GM12878 (cell line): ENCODE measurements around the gene SEMA3D. TPM values are rescaled to one million over a fixed set of nuclear protein-coding genes. Genes with fewer than 3 reads are reported as not detected.

Experiments
- ATAC-seq: fragments of 200-7000 bp; cut with Tn5 transposase; 3 replicates; pipeline ENCODE4 v1.9.1; 2020; ENCODE audit warnings: mild to moderate bottlenecking, moderate library complexity
- BruUV-seq: library from RNA; stranded (reverse); fragments of 400-500 nt; replicated peaks from 2 replicates; lab custom pipeline; 2021; lab: Mats Ljungman, UMichigan
- CTCF ChIA-PET: fragments of 300-600 bp; sonication (Branson Sonifier 250); formaldehyde crosslinking; extraction: SDS; loops from one replicate; lab custom pipeline; 2021; ENCODE audit warnings: inconsistent platforms; lab: Yijun Ruan, JAX
- POLR2A ChIA-PET: fragments of 350-600 bp; formaldehyde crosslinking; extraction: SDS; loops from one replicate; lab custom pipeline; 2021; ENCODE audit warnings: inconsistent platforms; lab: Charles Lee
- RAD21 ChIA-PET: fragments of 300-600 bp; sonication (Branson Sonifier 250); formaldehyde crosslinking; loops from one replicate; lab custom pipeline; 2023; ENCODE audit warnings: antibody characterized with exemption; ENCODE audit not compliant: unreplicated experiment; lab: Charles Lee
- SMC1A ChIA-PET: fragments of 300-600 bp; sonication (Branson Sonifier 250); formaldehyde crosslinking; loops from one replicate; lab custom pipeline; 2023; ENCODE audit not compliant: unreplicated experiment, uncharacterized antibody; lab: Charles Lee
- DNase-seq: peaks from one replicate; pipeline ENCODE4 v3.0.0-alpha.2; 2011; ENCODE audit warnings: low read depth, low spot score
- FAIRE-seq: peaks from 3 replicates; lab custom pipeline; 2011; peaks lifted over from hg19 to GRCh38; lab: Jason Lieb, UNC
- H2AFZ ChIP-seq: 2 replicates; pipeline ENCODE4 v1.6.0; 2011; ENCODE audit warnings: low read depth, low read length, control low read depth; ENCODE audit not compliant: control insufficient read depth
- H3K27ac ChIP-seq: 2 replicates; pipeline ENCODE4 v1.5.1; 2011; ENCODE audit warnings: control low read depth; ENCODE audit not compliant: control insufficient read depth, insufficient read depth
- H3K27me3 ChIP-seq, 2 experiments: replicated peaks in 1 of 2; 2 replicates each; pipeline versions ENCODE4 v1.6.0 to v1.6.1; 2011; ENCODE audit warnings: low read length in 1 of 2; ENCODE audit not compliant: control insufficient read depth in 2 of 2, insufficient read depth in 2 of 2
- H3K36me3 ChIP-seq, 2 experiments: 2 replicates each; pipeline ENCODE4 v1.5.1; 2011; ENCODE audit warnings: low read length in 1 of 2; ENCODE audit not compliant: control insufficient read depth in 2 of 2, insufficient read depth in 2 of 2
- H3K4me1 ChIP-seq: 2 replicates; pipeline ENCODE4 v1.6.1; 2011; ENCODE audit warnings: mild to moderate bottlenecking, low read length, moderate library complexity, mixed read lengths; ENCODE audit not compliant: control insufficient read depth, insufficient read depth
- H3K4me2 ChIP-seq: 2 replicates; pipeline ENCODE4 v1.6.0; 2011; ENCODE audit warnings: control low read depth; ENCODE audit not compliant: control insufficient read depth, insufficient read depth
- H3K4me3 ChIP-seq: fragments of 200-600 bp; sonication (generic); 2 replicates; pipeline ENCODE4 v1.5.1; 2016
- H3K79me2 ChIP-seq: 2 replicates; pipeline ENCODE4 v1.6.0; 2011; ENCODE audit warnings: low read length; ENCODE audit not compliant: control insufficient read depth, insufficient read depth
- H3K9ac ChIP-seq: 2 replicates; pipeline ENCODE4 v1.8.0; 2011; ENCODE audit warnings: low read length, control low read depth, mixed read lengths; ENCODE audit not compliant: control insufficient read depth, insufficient read depth
- H3K9me3 ChIP-seq: replicated peaks from 3 replicates; pipeline ENCODE4 v1.5.1; 2011; ENCODE audit warnings: mild to moderate bottlenecking, low read length; ENCODE audit not compliant: control insufficient read depth, insufficient read depth
- H4K20me1 ChIP-seq: 2 replicates; pipeline ENCODE4 v1.6.0; 2011; ENCODE audit not compliant: control insufficient read depth, insufficient read depth
- CBX5 ChIP-seq: sonication (generic); IDR thresholded peaks from 2 replicates; pipeline ENCODE4 v1.6.1; 2016; ENCODE audit warnings: low read depth, moderate library complexity, mild to moderate bottlenecking, inconsistent platforms
- ETV6 ChIP-seq, 2 experiments: fragments of 450-650 bp in 1 of 2; IDR thresholded peaks in 1 of 2; conservative IDR thresholded peaks in 1 of 2; 2 replicates each; pipeline ENCODE4 v1.6.1; 2014; ENCODE audit warnings: antibody characterized with exemption in 1 of 2, borderline replicate concordance in 1 of 2, low read depth in 1 of 2, mild to moderate bottlenecking in 1 of 2, moderate library complexity in 1 of 2
- EZH2 ChIP-seq: IDR thresholded peaks from 2 replicates; pipeline ENCODE4 v1.6.1; 2012; ENCODE audit warnings: low read depth, mild to moderate bottlenecking, control low read depth, inconsistent platforms, low read length, borderline replicate concordance; ENCODE audit not compliant: control insufficient read depth
- JUND ChIP-seq: IDR thresholded peaks from 2 replicates; pipeline ENCODE4 v1.6.1; 2012; ENCODE audit warnings: low read depth, mild to moderate bottlenecking, low read length, improper control_type of control experiment, moderate library complexity
- PAX8 ChIP-seq: fragments of 450-650 bp; IDR thresholded peaks from 2 replicates; pipeline ENCODE4 v1.6.1; 2017; ENCODE audit warnings: mild to moderate bottlenecking, moderate library complexity
- RB1 ChIP-seq: fragments of 450-650 bp; formaldehyde crosslinking; IDR thresholded peaks from 2 replicates; pipeline ENCODE4 v1.6.1; 2017; ENCODE audit warnings: mild to moderate bottlenecking, borderline replicate concordance
- RELA ChIP-seq: fragments of 450-650 bp; IDR thresholded peaks from 2 replicates; pipeline ENCODE4 v1.8.0; 2014; ENCODE audit warnings: borderline replicate concordance; ENCODE audit not compliant: partially characterized antibody
- SREBF1 ChIP-seq: IDR thresholded peaks from 2 replicates; pipeline ENCODE4 v1.6.1; 2012; ENCODE audit warnings: mild to moderate bottlenecking, low read length
- SRF ChIP-seq, 2 experiments: IDR thresholded peaks; 2 replicates each; pipeline ENCODE4 v1.6.1; 2011; ENCODE audit warnings: low read depth in 2 of 2, low read length in 2 of 2, mild to moderate bottlenecking in 1 of 2, moderate library complexity in 1 of 2
- STAT1 ChIP-seq: fragments of 450-650 bp; conservative IDR thresholded peaks from 2 replicates; pipeline ENCODE4 v1.6.1; 2014; ENCODE audit warnings: antibody characterized with exemption, mild to moderate bottlenecking
- TCF7 ChIP-seq: IDR thresholded peaks from 2 replicates; pipeline ENCODE4 v1.6.1; 2014; ENCODE audit warnings: antibody characterized with exemption, borderline replicate concordance
- ZBED1 ChIP-seq: IDR thresholded peaks from 2 replicates; pipeline ENCODE4 v1.6.1; 2016; ENCODE audit warnings: borderline replicate concordance
- ZBTB33 ChIP-seq: fragments of 450-650 bp; IDR thresholded peaks from 2 replicates; pipeline ENCODE4 v1.6.1; 2017; ENCODE audit warnings: mild to moderate bottlenecking
- in situ Hi-C: fragments of 300-500 bp; cut with MboI; formaldehyde crosslinking; loops from 9 replicates; pipeline ENCODE4 v1.14.3; 2018; ENCODE audit warnings: mixed read lengths
- intact Hi-C: fragments of 100-400 bp; cut with micrococcal nuclease; formaldehyde crosslinking; loops from one replicate; pipeline ENCODE4 v1.14.2; 2022; ENCODE audit not compliant: unreplicated experiment
- polyA plus RNA-seq, 11 experiments: library from polyadenylated mRNA; depleted of rRNA in 4 of 11; unstranded in 6 of 11; stranded (reverse) in 5 of 11; fragments of >200 nt; fragmentation: Nextera tagmentation in 4 of 11; fragmentation: Illumina TruSeq in 1 of 11; extraction: Ambion mirVana in 4 of 11; extraction: Trizol in 1 of 11; gene quantifications; 1 replicate in 1 of 11; 2 replicates in 10 of 11; pipeline versions ENCODE4 v1.2.1 to v1.2.3, GENCODE V29; 2011 to 2016; ENCODE audit warnings: inconsistent platforms in 2 of 11, missing spikeins in 2 of 11, low read depth in 1 of 11
- total RNA-seq, 4 experiments: library from RNA; depleted of rRNA in 3 of 4; stranded (reverse); fragments of >200 nt in 3 of 4; fragmentation: Illumina TruSeq in 1 of 4; extraction: Trizol in 1 of 4; gene quantifications; 2 replicates each; pipeline versions ENCODE4 v1.2.1 to v1.2.3, GENCODE V29; 2013 to 2021

The SEMA3D gene
- total and polyA plus RNA-seq, 10 of the 15 experiments (the other 5 are each of a cell fraction or from before 2014, with no cell fraction given): 0.04 TPM; not detected in 9

GRCh38 chr7:85065888-85066485, 120.9 kb downstream of the SEMA3D start:
- in situ Hi-C loops: no loop called here
- no peaks in the 10 kb centered on the region for H4K20me1 ChIP-seq
- H3K27ac ChIP-seq: no peak overlapping the region
- ChIA-PET CTCF (interaction anchor here (0.6 to 1.3 kb wide), 4 partner anchors 12 to 1186 kb away, joined by 3 read pairs; no protein-coding TSS in a partner anchor), RAD21 (no interaction called here)
- H2AFZ ChIP-seq: no peak overlapping the region
- ATAC-seq: no peak
- DNase-seq: no peak
- TF ChIP-seq TCF7 (no peak), PAX8 (no peak), SRF (IDR thresholded peaks at IDR 0.05; ENCODE audit: low read depth in 2 of 2, low read length in 2 of 2) (no peak), ETV6 (conservative IDR thresholded peaks at IDR 0.05 in 1 of 2, IDR thresholded peaks at IDR 0.05 in 1 of 2; ENCODE audit: borderline replicate concordance in 1 of 2, low read depth in 1 of 2) (no peak), RELA (no peak), EZH2 (no peak), ZBTB33 (no peak), CBX5 (no peak), ZBED1 (no peak), SREBF1 (no peak), STAT1 (no peak), RB1 (no peak), JUND (no peak)
- TF ChIP-seq, all 136 proteins: peak for 0
- ChIA-PET POLR2A (no interaction called here), SMC1A (no interaction called here)
- Histone ChIP-seq H3K36me3 (no peaks in the 10 kb centered on the region), H3K4me2 (no peak overlapping the region), H3K9ac (no peak overlapping the region), H3K79me2 (no peaks in the 10 kb centered on the region), H3K4me3 (no peak overlapping the region), H3K9me3 (no peaks in the 10 kb centered on the region), H3K27me3 (no peaks in the 10 kb centered on the region), H3K4me1 (no peaks in the 10 kb centered on the region)
- intact Hi-C loops: no loop called here
- no TSS peak for BruUV-seq
- no peak for FAIRE-seq
